ENCODE data around the gene RHEB. TPM values are rescaled to one million over a fixed set of nuclear protein-coding genes. Genes with fewer than 3 reads are reported as not detected.

Gene RHEB
- total RNA-seq, 1 experiment from 2014 or later: 156 TPM

- H3K4me1 Mint-ChIP-seq (ENCODE audit: low read depth, unreplicated experiment): peaks cover 24% of the 10 kb centered on the region
- ChIA-PET POLR2A (interaction anchor here (0.6 to 1.6 kb wide), 3 partner anchors 11 to 58 kb away, joined by 3 to 7 read pairs (median 5); no protein-coding TSS in a partner anchor), CTCF (interaction anchor here (0.6 to 1.0 kb wide), 2 partner anchors 58 to 149 kb away, joined by 3 to 4 read pairs; no protein-coding TSS in a partner anchor)
- H3K4me3 Mint-ChIP-seq (ENCODE audit: unreplicated experiment): peak overlapping the region; percentile 91
- H3K4me3 ChIP-seq (ENCODE audit: low read depth, low read length): peak overlapping the region; percentile 52
- intact Hi-C loops (cut with micrococcal nuclease; ENCODE audit: unreplicated experiment): loop anchor here (1.0 to 5.0 kb wide), 3 partner anchors 57 to 180 kb away; no protein-coding TSS in a partner anchor
- H3K27ac Mint-ChIP-seq (ENCODE audit: unreplicated experiment): peak overlapping the region; percentile 90
- no peak for TF ChIP-seq CTCF (IDR thresholded peaks at IDR 0.05; ENCODE audit: insufficient read depth in 1 of 2, low read depth in 1 of 2, low read length in 1 of 2, severe bottlenecking in 1 of 2, unreplicated experiment in 1 of 2)
- DNase-seq: no peak
- BruUV-seq (replicated peaks): no TSS peak
- peaks cover 4% of the 10 kb centered on the region; the same call in 1 of the 2 replicates for H3K4me1 ChIP-seq
- no peaks in the 10 kb centered on the region for H3K9me3 ChIP-seq
- no peaks in the 10 kb centered on the region for H3K9me3 Mint-ChIP-seq (ENCODE audit: unreplicated experiment)
- H3K36me3 Mint-ChIP-seq (ENCODE audit: insufficient read depth, unreplicated experiment): peaks cover 40% of the 10 kb centered on the region
- H3K27me3 ChIP-seq (replicated peaks; ENCODE audit: control insufficient read depth, insufficient read depth, low read length): no peaks in the 10 kb centered on the region
- H3K36me3 ChIP-seq (ENCODE audit: control insufficient read depth, insufficient read depth, low read length): no peaks in the 10 kb centered on the region
- no peaks in the 10 kb centered on the region for H3K27me3 Mint-ChIP-seq (ENCODE audit: insufficient read depth, unreplicated experiment)
Observed at GRCh38 chr7:151517601-151518104, 2.0 kb downstream of the RHEB start.

DNA sequence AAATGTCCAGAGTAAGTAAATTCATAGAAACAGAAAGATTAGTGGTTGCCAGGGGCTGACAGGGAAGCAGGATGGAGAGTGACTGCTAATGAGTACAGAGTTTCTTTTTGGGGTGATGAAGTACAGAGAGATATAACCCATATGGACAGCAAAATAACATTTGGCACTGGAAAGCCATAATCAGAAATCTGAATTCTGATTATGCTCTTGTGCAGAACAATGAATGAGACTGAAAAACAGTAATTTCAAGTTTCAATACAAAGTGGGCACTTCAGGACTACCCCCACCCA lies 4.5 kb downstream of the RHEB start:
- H3K4me1 ChIP-seq: peaks cover 7% of the 10 kb centered on the region; the same call in 1 of the 2 replicates
- no peak for DNase-seq
- no peaks in the 10 kb centered on the region for H3K27me3 ChIP-seq (replicated peaks; ENCODE audit: control insufficient read depth, insufficient read depth, low read length)
- no peaks in the 10 kb centered on the region for H3K9me3 ChIP-seq
- no peak overlapping the region for H3K4me3 ChIP-seq (ENCODE audit: low read depth, low read length)
- Mint-ChIP-seq H3K9me3 (ENCODE audit: unreplicated experiment) (no peaks in the 10 kb centered on the region), H3K36me3 (ENCODE audit: insufficient read depth, unreplicated experiment) (peaks cover 46% of the 10 kb centered on the region), H3K27me3 (ENCODE audit: insufficient read depth, unreplicated experiment) (no peaks in the 10 kb centered on the region), H3K27ac (ENCODE audit: unreplicated experiment) (no peak overlapping the region), H3K4me3 (ENCODE audit: unreplicated experiment) (peak overlapping the region; percentile 25), H3K4me1 (ENCODE audit: low read depth, unreplicated experiment) (peaks cover 22% of the 10 kb centered on the region)
- TF ChIP-seq CTCF (IDR thresholded peaks at IDR 0.05; ENCODE audit: insufficient read depth in 1 of 2, low read depth in 1 of 2, low read length in 1 of 2, severe bottlenecking in 1 of 2, unreplicated experiment in 1 of 2): no peak
- intact Hi-C loops (cut with micrococcal nuclease; ENCODE audit: unreplicated experiment): loop anchor here (5.0 kb wide), 1 partner anchor 182 kb away; no protein-coding TSS in a partner anchor
- H3K36me3 ChIP-seq (ENCODE audit: control insufficient read depth, insufficient read depth, low read length): no peaks in the 10 kb centered on the region
- ChIA-PET POLR2A (no interaction called here), CTCF (no interaction called here)
- BruUV-seq (replicated peaks): no TSS peak

- CTCF ChIA-PET: no interaction called here
- Histone ChIP-seq H3K4me3 (ENCODE audit: low read depth, low read length) (no peak overlapping the region), H3K27me3 (replicated peaks; ENCODE audit: control insufficient read depth, insufficient read depth, low read length) (no peaks in the 10 kb centered on the region), H3K9me3 (no peaks in the 10 kb centered on the region), H3K4me1 (peaks cover 10% of the 10 kb centered on the region; the same call in 1 of the 2 replicates), H3K36me3 (ENCODE audit: control insufficient read depth, insufficient read depth, low read length) (no peaks in the 10 kb centered on the region)
- intact Hi-C loops (cut with micrococcal nuclease; ENCODE audit: unreplicated experiment): loop anchor here (5.0 kb wide), 1 partner anchor 183 kb away; no protein-coding TSS in a partner anchor
- BruUV-seq (replicated peaks): no TSS peak
- Mint-ChIP-seq H3K9me3 (ENCODE audit: unreplicated experiment) (no peaks in the 10 kb centered on the region), H3K4me3 (ENCODE audit: unreplicated experiment) (peak overlapping the region; percentile 25), H3K36me3 (ENCODE audit: insufficient read depth, unreplicated experiment) (peaks cover 41% of the 10 kb centered on the region), H3K27ac (ENCODE audit: unreplicated experiment) (no peak overlapping the region), H3K4me1 (ENCODE audit: low read depth, unreplicated experiment) (peaks cover 22% of the 10 kb centered on the region), H3K27me3 (ENCODE audit: insufficient read depth, unreplicated experiment) (no peaks in the 10 kb centered on the region)
- POLR2A ChIA-PET: no interaction called here
- TF ChIP-seq CTCF (IDR thresholded peaks at IDR 0.05; ENCODE audit: insufficient read depth in 1 of 2, low read depth in 1 of 2, low read length in 1 of 2, severe bottlenecking in 1 of 2, unreplicated experiment in 1 of 2): no peak
- no peak for DNase-seq
Observed at GRCh38 chr7:151514461-151515275, 5.0 kb downstream of the RHEB start.

All from Caco-2 (cell line).